Medulla oblongata (tissue), 1 donor: ENCODE results near the gene NHLRC4.

ENCODE experiments used
- DNase-seq: peaks from one replicate; pipeline ENCODE4 v3.0.0-alpha.2; 2015; ENCODE audit errors: extremely low spot score

Gene NHLRC4

GRCh38 chr16:565419-566330, 1.1 kb upstream of the NHLRC4 start:
- no peak for DNase-seq

DNA sequence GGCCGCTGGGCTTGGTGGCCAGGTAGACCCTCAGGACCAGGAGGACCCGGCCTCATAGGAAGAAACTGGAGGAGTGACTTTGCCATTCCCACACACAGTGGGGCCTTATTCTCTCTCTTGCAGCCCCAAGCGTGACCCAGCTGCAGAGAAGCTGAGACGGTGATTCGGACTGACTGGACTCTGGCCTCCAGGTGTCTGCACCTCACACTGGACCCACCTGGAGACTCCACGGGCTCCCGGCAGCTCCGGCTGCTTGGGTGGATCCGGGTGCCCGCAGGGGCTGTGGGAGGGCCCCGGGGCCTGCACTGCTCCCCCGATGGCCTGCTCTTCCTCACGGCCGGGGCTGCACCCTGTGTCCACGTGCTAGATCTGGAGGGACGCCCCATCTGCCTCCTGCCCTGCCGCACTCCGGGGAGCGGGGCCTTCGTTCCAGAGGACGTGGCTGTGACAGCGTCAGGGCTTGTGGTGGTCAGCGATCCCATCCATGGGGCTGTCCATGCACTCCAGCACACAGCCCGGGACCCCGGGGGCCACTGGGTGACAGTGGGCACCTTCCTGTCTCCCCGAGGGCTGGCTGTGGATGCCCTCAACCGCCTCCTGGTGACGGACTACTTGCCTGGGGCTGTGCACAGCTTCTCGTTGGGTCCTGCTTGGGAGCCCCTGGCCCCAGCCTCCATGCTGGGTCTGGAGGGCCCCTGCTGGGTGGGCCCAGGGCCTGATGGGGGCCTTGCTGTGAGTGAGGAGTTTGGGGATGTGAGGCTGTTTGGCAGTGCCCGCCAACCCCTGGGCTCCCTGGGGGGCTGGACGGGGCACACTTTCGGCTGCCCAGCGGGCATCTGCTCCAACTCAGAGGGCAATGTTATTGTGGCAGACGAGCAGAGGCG, 810 bp downstream of the NHLRC4 start:
- no peak for DNase-seq

- DNase-seq, result no peak
Measured at GRCh38 chr16:568401-569258, 1.8 kb downstream of the NHLRC4 start.

DNA sequence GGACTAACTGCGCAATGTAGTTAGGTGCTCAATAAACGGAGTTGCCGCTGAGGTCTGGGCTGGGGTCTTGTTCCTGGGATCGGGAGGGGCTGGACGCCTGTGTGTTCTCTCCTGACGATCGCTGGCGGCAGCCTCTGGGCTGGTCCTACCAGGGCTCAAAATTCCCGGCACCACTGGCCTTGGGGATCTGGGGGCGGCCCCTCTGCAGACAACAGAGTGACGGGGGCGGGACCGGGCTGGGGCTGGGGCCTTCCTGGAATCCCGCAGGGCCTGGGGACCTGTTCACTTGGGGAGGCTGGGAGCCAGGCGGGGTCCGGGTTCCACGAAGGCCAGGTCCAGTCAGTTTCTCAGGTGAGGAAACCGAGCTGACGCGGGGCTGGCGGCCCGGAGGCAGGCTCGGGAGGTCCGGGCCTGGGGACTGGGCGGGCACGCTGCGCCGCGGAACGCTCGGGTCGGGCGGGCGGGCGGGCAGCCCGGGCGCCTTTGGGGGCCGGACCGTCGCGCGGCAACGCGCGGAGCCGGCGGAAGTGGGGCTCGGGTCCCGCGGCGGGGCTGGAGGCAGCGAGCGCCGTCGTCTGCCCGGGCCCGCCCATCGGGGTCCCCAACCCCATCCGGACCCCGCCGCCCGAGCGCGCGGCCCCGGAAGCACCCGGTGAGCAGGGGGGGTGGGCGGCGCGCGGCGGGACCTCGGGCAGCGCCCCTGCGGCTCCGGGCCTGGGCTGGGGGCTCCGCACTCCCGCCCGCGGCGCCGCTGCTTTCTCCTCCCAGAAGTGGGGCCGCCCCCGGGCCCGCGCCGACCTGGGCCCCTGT, 2.8 kb downstream of the NHLRC4 start, which contains the start of gene PIGQ:
PIGQ (plus strand) TSS at position 524 of the 810 bp plus-strand sequence. CDS start 4,107 bp downstream, outside the sequence.
- DNase-seq, result peak; percentile 17

DNA sequence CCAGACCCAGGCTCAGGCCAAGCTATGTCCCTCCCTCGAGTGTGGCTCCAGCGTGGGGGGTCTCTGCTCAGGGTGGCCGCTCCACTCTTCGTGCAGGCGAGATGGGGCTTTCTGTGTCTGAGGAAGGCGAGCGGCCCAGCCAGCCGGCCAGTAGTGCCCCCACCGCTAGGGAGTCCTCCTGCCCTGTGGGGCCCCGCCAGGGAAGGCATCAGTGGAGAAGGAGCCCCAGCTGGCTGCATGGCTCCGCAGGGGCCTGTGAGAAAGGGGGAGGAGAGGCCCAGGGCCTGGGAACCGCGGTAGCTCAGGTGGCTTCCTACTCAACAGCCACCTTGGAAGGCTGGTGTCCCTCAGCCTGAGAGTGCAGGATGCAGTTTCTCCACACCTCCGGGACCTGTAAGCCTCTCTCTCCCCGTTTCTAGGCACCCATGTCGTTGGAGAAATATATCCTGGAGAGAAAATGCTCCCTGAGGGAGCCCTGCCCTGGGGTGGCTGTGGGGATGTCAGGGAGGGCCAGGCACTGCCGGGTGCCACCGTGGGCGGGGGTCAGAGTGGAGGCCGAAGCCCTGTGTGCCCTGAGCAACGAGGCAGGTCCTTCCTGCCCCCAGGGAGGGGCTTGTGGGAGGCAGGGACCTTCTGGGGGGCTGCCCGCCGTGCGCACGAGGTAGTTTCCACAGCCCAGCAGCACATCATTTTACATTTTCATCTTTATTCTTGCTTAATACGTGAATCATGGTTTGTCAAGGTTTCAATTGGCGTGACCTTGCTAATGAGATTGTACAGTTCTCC, 6.3 kb downstream of the NHLRC4 start:
- no peak for DNase-seq

DNA sequence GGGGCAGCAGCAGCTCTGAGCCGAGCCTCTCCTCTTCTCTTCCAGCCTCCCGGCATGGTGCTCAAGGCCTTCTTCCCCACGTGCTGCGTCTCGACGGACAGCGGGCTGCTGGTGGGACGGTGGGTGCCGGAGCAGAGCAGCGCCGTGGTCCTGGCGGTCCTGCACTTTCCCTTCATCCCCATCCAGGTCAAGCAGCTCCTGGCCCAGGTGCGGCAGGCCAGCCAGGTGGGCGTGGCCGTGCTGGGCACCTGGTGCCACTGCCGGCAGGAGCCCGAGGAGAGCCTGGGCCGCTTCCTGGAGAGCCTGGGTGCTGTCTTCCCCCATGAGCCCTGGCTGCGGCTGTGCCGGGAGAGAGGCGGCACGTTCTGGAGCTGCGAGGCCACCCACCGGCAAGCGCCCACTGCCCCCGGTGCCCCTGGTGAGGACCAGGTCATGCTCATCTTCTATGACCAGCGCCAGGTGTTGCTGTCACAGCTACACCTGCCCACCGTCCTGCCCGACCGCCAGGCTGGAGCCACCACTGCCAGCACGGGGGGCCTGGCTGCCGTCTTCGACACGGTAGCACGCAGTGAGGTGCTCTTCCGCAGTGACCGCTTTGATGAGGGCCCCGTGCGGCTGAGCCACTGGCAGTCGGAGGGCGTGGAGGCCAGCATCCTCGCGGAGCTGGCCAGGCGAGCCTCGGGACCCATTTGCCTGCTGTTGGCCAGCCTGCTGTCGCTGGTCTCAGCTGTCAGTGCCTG, 7.4 kb downstream of the NHLRC4 start:
- no peak for DNase-seq

DNA sequence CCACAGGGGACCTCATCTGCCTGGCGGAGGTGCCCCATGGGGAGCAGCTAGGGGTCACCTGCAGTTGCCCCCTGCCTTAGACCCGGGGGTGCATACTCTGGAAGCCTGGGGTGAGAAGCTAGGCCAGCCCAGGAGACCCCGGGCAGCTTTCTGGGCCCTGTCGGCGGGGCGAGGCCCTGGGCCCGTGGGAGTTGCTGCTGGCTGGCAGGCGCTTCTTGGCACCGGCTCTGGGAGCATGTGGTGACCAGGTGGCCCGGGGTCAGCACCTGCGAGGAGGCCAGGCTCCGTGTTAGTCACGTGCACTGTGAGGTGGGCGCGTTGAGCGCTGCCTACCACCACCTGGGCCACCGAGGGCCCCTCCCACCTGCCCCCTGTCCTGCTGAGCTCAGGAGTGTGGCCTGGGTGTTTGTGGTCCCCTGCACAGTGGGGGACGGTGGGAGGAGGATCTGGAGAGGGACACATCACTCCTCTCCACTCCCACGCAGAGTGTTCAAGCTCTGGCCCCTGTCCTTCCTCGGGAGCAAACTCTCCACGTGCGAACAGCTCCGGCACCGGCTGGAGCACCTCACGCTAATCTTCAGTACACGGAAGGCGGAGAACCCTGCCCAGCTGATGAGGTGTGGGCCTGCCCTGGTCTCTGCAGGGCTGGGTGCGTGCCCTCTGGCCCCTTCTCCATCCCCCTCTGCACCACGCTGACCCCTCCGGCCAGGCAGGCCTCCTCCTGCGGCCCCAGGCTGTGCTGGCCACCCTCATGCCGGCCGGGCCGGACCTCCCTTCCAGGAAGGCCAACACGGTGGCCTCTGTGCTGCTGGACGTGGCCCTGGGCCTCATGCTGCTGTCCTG, 8.8 kb downstream of the NHLRC4 start:
- DNase-seq, result no peak

- no peak for DNase-seq
Measured at GRCh38 chr16:576197-576822, 9.5 kb downstream of the NHLRC4 start.

GRCh38 chr16:576823-577201, 10.0 kb downstream of the NHLRC4 start:
- no peak for DNase-seq

GRCh38 chr16:577796-578195, 11.0 kb downstream of the NHLRC4 start:
- DNase-seq, result no peak

GRCh38 chr16:578232-578869, 11.5 kb downstream of the NHLRC4 start:
- DNase-seq, result no peak

GRCh38 chr16:578870-579405, 12.1 kb downstream of the NHLRC4 start:
- DNase-seq, result peak; percentile 54

GRCh38 chr16:580141-580945, 13.5 kb downstream of the NHLRC4 start:
- no peak for DNase-seq

DNA sequence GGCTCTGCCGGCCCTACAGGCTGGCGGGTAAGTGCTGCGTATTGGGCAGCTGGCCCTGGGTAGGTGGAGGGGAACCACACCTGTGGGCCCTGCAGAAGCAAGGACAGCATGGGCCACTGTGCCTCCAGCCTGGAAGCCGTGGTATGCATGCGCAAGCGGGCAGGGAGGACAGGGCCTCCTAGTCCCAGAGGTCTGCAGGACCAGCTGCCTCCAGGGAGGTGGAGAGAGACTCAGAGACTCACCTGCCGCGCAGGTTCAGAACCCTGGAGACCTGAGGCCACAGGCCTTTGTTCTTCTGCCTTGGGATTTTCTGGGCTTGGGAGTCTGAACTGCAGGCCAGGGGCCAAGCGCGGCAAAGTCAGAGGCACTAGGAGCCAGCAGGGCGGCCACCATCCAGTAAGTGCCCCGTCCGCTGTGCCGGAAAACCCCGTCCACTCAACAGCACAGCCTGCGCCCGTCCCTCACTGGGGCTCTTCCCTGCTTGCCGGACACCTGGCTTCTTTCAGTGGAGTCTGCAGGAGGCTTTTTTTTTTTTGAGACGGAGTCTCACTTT, 14.2 kb downstream of the NHLRC4 start:
- no peak for DNase-seq

DNA sequence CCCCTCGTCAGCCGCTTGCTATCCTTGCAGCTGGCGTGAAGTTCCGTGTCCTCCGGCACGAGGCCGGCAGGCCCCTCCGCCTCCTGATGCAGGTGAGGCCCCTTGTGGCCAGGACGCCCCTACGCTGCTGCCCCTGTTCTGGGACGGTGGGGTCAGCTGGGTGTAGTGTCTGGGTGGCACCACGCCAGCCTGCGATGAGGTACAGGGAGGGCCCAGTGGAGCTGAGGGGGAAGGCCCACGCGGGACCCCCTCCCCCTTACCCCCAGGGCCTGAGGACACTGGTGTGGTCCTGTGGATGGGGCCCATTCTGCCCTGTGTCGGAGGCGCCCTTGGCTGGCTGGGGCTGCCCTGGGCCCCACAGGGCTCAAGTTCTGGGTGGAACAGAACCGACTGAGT, 15.4 kb downstream of the NHLRC4 start:
- no peak for DNase-seq
